BLaER1 (cell line): Measurements from ENCODE around the gene ZDHHC19.
"Not testable (repeated sequence)": the region's sequence is repeated elsewhere in the genome, so short reads cannot be mapped to it uniquely, and the experiment has no call there.

Experiments used
- H3K27ac ChIP-seq: shearing (Covaris generic); formaldehyde crosslinking; 2 replicates; pipeline ENCODE4 v1.8.1; 2022
- H3K27me3 ChIP-seq: shearing (Covaris generic); formaldehyde crosslinking; 2 replicates; pipeline ENCODE4 v1.8.1; 2022
- H3K36me3 ChIP-seq: shearing (Covaris generic); formaldehyde crosslinking; 2 replicates; pipeline ENCODE4 v1.8.1; 2022
- H3K4me1 ChIP-seq: shearing (Covaris generic); formaldehyde crosslinking; 2 replicates; pipeline ENCODE4 v1.8.1; 2022
- H3K4me2 ChIP-seq: shearing (Covaris generic); formaldehyde crosslinking; 2 replicates; pipeline ENCODE4 v1.8.1; 2022
- H3K4me3 ChIP-seq: shearing (Covaris generic); formaldehyde crosslinking; 2 replicates; pipeline ENCODE4 v1.8.1; 2022
- H3K9ac ChIP-seq: shearing (Covaris generic); formaldehyde crosslinking; 2 replicates; pipeline ENCODE4 v1.8.1; 2022
- H3K9me3 ChIP-seq: shearing (Covaris generic); formaldehyde crosslinking; 2 replicates; pipeline ENCODE4 v1.8.1; 2022
- H4K20me1 ChIP-seq: shearing (Covaris generic); formaldehyde crosslinking; 2 replicates; pipeline ENCODE4 v1.8.1; 2022
- Cebpa-rat ChIP-seq: shearing (Covaris generic); IDR thresholded peaks from 2 replicates; pipeline ENCODE4 v1.8.1; 2022

Gene ZDHHC19

GRCh38 chr3:196216089-196216564, 4.9 kb upstream of the ZDHHC19 start, which contains the start of gene SLC51A:
TSS of gene SLC51A (plus strand) at chr3:196216534. CDS start at chr3:196216713, 179 bp downstream.
- H3K9me3 ChIP-seq: no peaks in the 10 kb centered on the region
- H3K4me3 ChIP-seq: no peak within 1 kb of the TSS
- peaks cover 62% of the 10 kb centered on the region for H3K4me1 ChIP-seq
- H4K20me1 ChIP-seq: no peaks in the 10 kb centered on the region
- no peaks in the 10 kb centered on the region for H3K27me3 ChIP-seq
- peak within 1 kb of the TSS; percentile 86 for H3K27ac ChIP-seq
- H3K36me3 ChIP-seq: no peaks in the 10 kb centered on the region
- H3K4me2 ChIP-seq: peak within 1 kb of the TSS; percentile 73
- no peak for TF ChIP-seq Cebpa-rat
- peak within 1 kb of the TSS; percentile 34; the same call in 1 of the 2 replicates for H3K9ac ChIP-seq

DNA sequence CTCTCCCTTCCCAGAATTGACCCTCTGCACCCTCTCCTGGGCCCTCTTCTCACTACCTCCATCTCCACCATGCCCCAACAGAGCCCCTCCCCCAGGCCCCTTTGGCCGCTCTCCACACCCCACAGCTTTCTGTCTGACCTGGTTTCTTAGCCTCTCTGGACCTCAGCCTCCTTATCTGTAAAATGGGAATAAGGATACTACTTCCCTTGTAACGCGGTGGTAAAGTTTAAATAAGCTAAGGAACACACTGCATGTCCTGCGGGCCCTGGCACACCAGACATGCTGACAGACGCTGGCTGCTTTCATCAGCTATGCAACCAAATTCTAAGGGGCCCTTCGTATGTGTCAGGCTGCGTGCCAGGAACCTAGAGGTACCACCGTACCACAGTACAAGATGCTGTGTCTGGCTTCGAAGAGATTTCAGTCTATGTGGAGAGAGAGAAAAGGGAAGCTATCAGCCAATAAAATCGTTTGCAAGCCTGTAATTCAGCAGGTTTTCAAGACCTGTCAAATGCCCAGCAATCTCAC, 4.4 kb upstream of the ZDHHC19 start:
- Histone ChIP-seq H3K9me3 (no peaks in the 10 kb centered on the region), H3K4me3 (no peak overlapping the region), H3K4me2 (0 out of 2 replicates have a peak overlapping the region, but pooled peaks have one; percentile 32), H3K36me3 (no peaks in the 10 kb centered on the region), H4K20me1 (no peaks in the 10 kb centered on the region), H3K27me3 (no peaks in the 10 kb centered on the region), H3K4me1 (peaks cover 57% of the 10 kb centered on the region), H3K9ac (no peak overlapping the region), H3K27ac (peak overlapping the region; percentile 55)
- no peak for TF ChIP-seq Cebpa-rat

DNA sequence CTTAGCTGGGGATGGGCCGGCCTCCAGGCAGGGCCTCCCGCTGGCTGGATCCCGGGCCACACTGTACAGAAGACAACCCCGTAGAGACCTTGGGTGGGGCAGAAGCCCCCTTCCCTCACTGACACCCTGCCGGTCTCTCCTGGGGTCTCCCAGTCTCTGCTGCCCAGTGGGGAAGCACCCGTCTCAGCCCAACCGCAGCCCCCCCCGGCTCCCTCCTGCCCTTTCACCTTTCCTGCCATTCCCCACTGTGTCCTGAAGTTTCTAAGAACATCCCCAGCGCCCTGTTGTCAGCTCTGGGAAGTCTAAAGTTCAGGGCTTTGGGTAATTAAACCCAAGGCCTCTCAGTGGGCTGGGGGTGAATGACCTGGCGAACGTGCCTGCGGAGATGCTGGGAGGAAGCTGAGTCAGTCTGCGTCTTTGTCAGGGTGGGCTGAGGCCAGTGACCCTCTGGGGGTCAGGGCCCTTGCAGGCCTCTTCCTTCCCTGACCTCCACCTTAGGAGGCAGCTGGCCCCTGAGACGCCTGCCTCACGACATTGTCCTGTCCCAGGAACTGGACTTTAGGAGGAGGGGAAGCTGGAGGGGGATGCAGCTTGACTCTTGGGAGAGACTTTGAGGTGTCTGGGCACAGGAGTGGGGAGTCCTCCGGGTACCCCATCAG, 3.7 kb upstream of the ZDHHC19 start:
- Histone ChIP-seq H3K4me2 (no peak overlapping the region), H3K27ac (peak overlapping the region; percentile 38; the same call in 1 of the 2 replicates), H4K20me1 (no peaks in the 10 kb centered on the region), H3K9me3 (no peaks in the 10 kb centered on the region), H3K4me3 (no peak overlapping the region), H3K9ac (no peak overlapping the region), H3K27me3 (no peaks in the 10 kb centered on the region), H3K4me1 (peaks cover 50% of the 10 kb centered on the region), H3K36me3 (no peaks in the 10 kb centered on the region)
- TF ChIP-seq Cebpa-rat: no peak

GRCh38 chr3:196209944-196210672, 1.1 kb downstream of the ZDHHC19 start:
- H3K4me3 ChIP-seq, H3K27me3 ChIP-seq, H3K36me3 ChIP-seq, H3K4me2 ChIP-seq, H3K27ac ChIP-seq, H4K20me1 ChIP-seq, H3K9me3 ChIP-seq, H3K9ac ChIP-seq: not testable (repeated sequence)
- H3K4me1 ChIP-seq: peaks cover 23% of the 10 kb centered on the region

- TF ChIP-seq Cebpa-rat: no peak
- Histone ChIP-seq H3K4me2 (peak overlapping the region; percentile 28; the same call in 1 of the 2 replicates), H4K20me1 (no peaks in the 10 kb centered on the region), H3K27me3 (no peaks in the 10 kb centered on the region), H3K9ac (no peak overlapping the region), H3K27ac (no peak overlapping the region), H3K4me1 (peaks cover 25% of the 10 kb centered on the region), H3K9me3 (peaks cover 7% of the 10 kb centered on the region; the same call in 1 of the 2 replicates), H3K4me3 (no peak overlapping the region), H3K36me3 (no peaks in the 10 kb centered on the region)
Measured at GRCh38 chr3:196208942-196209695, 2.1 kb downstream of the ZDHHC19 start.

DNA sequence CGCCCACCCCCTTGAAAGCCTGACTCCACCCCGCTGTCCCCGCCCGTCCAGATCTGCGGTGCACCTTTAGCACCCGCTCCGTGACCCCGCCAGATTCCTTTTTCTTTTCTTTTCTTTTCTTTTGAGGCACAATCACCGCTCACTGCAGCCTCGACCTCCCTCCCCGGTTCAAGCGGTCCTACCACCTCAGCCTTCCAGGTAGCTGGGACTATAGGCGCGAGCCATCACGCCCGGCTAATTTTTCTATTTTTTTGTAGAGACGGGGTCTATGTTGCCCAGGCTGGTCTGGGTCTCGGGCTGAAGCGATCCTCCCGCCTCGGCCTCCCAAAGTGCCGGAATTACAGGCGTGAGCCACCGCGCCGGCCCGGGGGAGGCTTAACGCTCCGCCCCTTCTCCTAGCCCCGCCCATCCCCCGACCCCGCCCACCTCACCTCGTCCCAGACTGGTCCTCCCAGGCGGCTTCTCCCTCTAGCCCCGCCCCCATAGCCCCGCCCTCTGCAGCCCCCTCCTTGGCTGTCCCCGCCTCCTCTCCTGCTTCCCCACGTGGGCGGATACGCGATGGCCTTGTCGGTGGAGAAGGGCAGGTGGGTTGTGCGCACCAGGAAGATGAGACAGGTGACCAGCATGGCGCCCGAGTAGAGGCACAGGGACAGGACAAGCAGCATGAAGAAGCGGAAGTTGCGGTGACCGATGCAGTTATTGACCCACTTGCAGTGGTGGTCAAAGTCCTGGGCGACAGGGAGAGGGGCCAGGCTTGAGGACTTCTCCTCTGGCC, 3.2 kb downstream of the ZDHHC19 start:
- Histone ChIP-seq H4K20me1 (no peaks in the 10 kb centered on the region), H3K9ac (no peak overlapping the region), H3K9me3 (peaks cover 7% of the 10 kb centered on the region; the same call in 1 of the 2 replicates), H3K27me3 (no peaks in the 10 kb centered on the region), H3K4me2 (peak overlapping the region; percentile 54), H3K4me3 (no peak overlapping the region; the same call in 1 of the 2 replicates), H3K4me1 (peaks cover 36% of the 10 kb centered on the region), H3K36me3 (no peaks in the 10 kb centered on the region), H3K27ac (no peak overlapping the region)
- no peak for TF ChIP-seq Cebpa-rat

- no peaks in the 10 kb centered on the region for H4K20me1 ChIP-seq
- H3K4me1 ChIP-seq: peaks cover 44% of the 10 kb centered on the region
- H3K9me3 ChIP-seq: peaks cover 7% of the 10 kb centered on the region; the same call in 1 of the 2 replicates
- H3K4me3 ChIP-seq: no peak overlapping the region
- H3K4me2 ChIP-seq: peak overlapping the region; percentile 17; the same call in 1 of the 2 replicates
- no peak for TF ChIP-seq Cebpa-rat
- no peak overlapping the region for H3K9ac ChIP-seq
- no peaks in the 10 kb centered on the region for H3K36me3 ChIP-seq
- no peak overlapping the region for H3K27ac ChIP-seq
- H3K27me3 ChIP-seq: no peaks in the 10 kb centered on the region
Measured at GRCh38 chr3:196207159-196207832, 3.9 kb downstream of the ZDHHC19 start.

GRCh38 chr3:196205442-196206205, 5.6 kb downstream of the ZDHHC19 start:
- H3K27ac ChIP-seq, H3K4me3 ChIP-seq, H3K27me3 ChIP-seq, H4K20me1 ChIP-seq, H3K36me3 ChIP-seq, H3K9me3 ChIP-seq, H3K9ac ChIP-seq, H3K4me2 ChIP-seq: not testable (repeated sequence)
- H3K4me1 ChIP-seq: peaks cover 47% of the 10 kb centered on the region
- TF ChIP-seq Cebpa-rat: peak; percentile 5; the same call in 1 of the 2 replicates
